Sigmoid colon (tissue), 7 donors: ENCODE data around the gene GSTA4. TPM values are rescaled to one million over a fixed set of nuclear protein-coding genes. Genes with fewer than 3 reads are reported as not detected.
A peak's percentile ranks its signal among the peaks of the same experiment; 100 is the strongest.

ENCODE experiments used
- DNase-seq: peaks from one replicate; pipeline ENCODE4 v3.0.0-alpha.2; 2019
- H3K27ac ChIP-seq, 4 donors: fragments of 200-600 bp; sonication (generic); one replicate each; pipeline ENCODE4 v1.5.1; 2016 to 2019; ENCODE audit warnings: mild to moderate bottlenecking in 1 of 4
- H3K27me3 ChIP-seq, 3 donors: fragments of 200-600 bp; sonication (generic); one replicate each; pipeline ENCODE4 v1.5.1; 2019; ENCODE audit warnings: mild to moderate bottlenecking in 1 of 3
- H3K36me3 ChIP-seq, 4 donors: fragments of 200-600 bp; sonication (generic); one replicate each; pipeline ENCODE4 v1.5.1; 2016 to 2019
- H3K4me1 ChIP-seq, 4 donors: fragments of 200-600 bp; sonication (generic); one replicate each; pipeline ENCODE4 v1.5.1; 2017 to 2019
- H3K4me3 ChIP-seq, 4 donors: fragments of 200-600 bp; sonication (generic); one replicate each; pipeline ENCODE4 v1.5.1; 2017 to 2019; ENCODE audit warnings: mild to moderate bottlenecking in 2 of 4, moderate library complexity in 1 of 4
- H3K9me3 ChIP-seq, 4 donors: fragments of 200-600 bp in 3 of 4; sonication (generic) in 3 of 4; one replicate each; pipeline versions ENCODE4 v1.5.1 to v1.6.1; 2013 to 2019
- CTCF ChIP-seq, 4 experiments: fragments of 450-650 bp in 3 of 4; fragments of 200-600 bp in 1 of 4; IDR thresholded peaks; one replicate each; pipeline ENCODE4 v1.5.1; 2016 to 2019; ENCODE audit warnings: antibody characterized with exemption in 4 of 4, mild to moderate bottlenecking in 3 of 4, moderate library complexity in 2 of 4
- EP300 ChIP-seq, 4 donors: sonication (generic); formaldehyde crosslinking; IDR thresholded peaks; one replicate each; pipeline ENCODE4 v1.6.1; 2017; ENCODE audit warnings: antibody characterized with exemption in 4 of 4
- POLR2A ChIP-seq, 2 donors: fragments of 450-650 bp; IDR thresholded peaks; one replicate each; pipeline ENCODE4 v1.6.1; 2016; ENCODE audit warnings: antibody characterized with exemption in 2 of 2, mild to moderate bottlenecking in 2 of 2, moderate library complexity in 2 of 2
- POLR2AphosphoS5 ChIP-seq, 4 donors: sonication (generic); formaldehyde crosslinking; IDR thresholded peaks; one replicate each; pipeline ENCODE4 v1.6.1; 2017; ENCODE audit warnings: antibody characterized with exemption in 4 of 4
- WGBS, 2 donors: extraction: QIAGEN DNeasy Blood & Tissue Kit; methylation state at CpG; one replicate each; pipeline ENCODE4 v1.1.7; 2013; 5-methylcytosine and 5-hydroxymethylcytosine counted together
- intact Hi-C: fragments of 100-400 bp; cut with DNase I; formaldehyde crosslinking; loops from one replicate; pipeline ENCODE4 v1.15.1; 2023
- polyA plus RNA-seq, 3 donors: library from polyadenylated mRNA; stranded (reverse); fragments of 200-250 nt; gene quantifications; one replicate each; pipeline ENCODE4 v1.2.3, GENCODE V29; 2013
- total RNA-seq, 4 donors: library from RNA; depleted of rRNA; stranded (reverse); fragments of >200 nt; gene quantifications; one replicate each; pipeline ENCODE4 v1.1.0, GENCODE V29; 2016
- donor health status: healthy with polysubstance abuse.
- donor health status: Bipolar disorder and iron deficiency.
- donor health status: healthy.

Gene GSTA4
- total and polyA plus RNA-seq, 7 donors = 15.6 to 37.0 (median 21.0) TPM

GRCh38 chr6:53035549-53036213 is 40.6 kb upstream of the GSTA4 start:
- intact Hi-C loops = no loop called here
- H3K36me3 ChIP-seq = peaks cover 8 to 72% (median 10%) of the 10 kb centered on the region in 4 donors

GRCh38 chr6:53033764-53034163 is 38.7 kb upstream of the GSTA4 start:
- intact Hi-C loops = no loop called here
- WGBS, 2 donors = 75 to 82% methylated on average over 4 of the region's 4 CpGs
- no peak for DNase-seq
- H3K27me3 ChIP-seq = no peaks in the 10 kb centered on the region
- H3K4me1 ChIP-seq = peaks cover 0 to 32% (median 24%) of the 10 kb centered on the region in 4 donors
- TF ChIP-seq POLR2A (IDR thresholded peaks at IDR 0.05) (no peak), EP300 (IDR thresholded peaks at IDR 0.05) (no peak), POLR2AphosphoS5 (IDR thresholded peaks at IDR 0.05) (no peak), CTCF (IDR thresholded peaks at IDR 0.05) (no peak)
- H3K9me3 ChIP-seq = no peaks in the 10 kb centered on the region
- H3K4me3 ChIP-seq = no peak overlapping the region
- peak overlapping the region; percentile 50 to 67 (median 65) for H3K27ac ChIP-seq
- H3K36me3 ChIP-seq = peaks cover 0 to 70% (median 7%) of the 10 kb centered on the region in 4 donors

More at GRCh38 chr6:53035549-53036213, 40.6 kb upstream of the GSTA4 start:
- WGBS, 2 donors = 86% methylated on average over 8 of the region's 8 CpGs
- Histone ChIP-seq H3K27ac (peak overlapping the region in 3 of 4 donors; percentile 11 to 45 (median 41)), H3K4me3 (no peak overlapping the region), H3K9me3 (no peaks in the 10 kb centered on the region), H3K4me1 (peaks cover 0 to 32% (median 24%) of the 10 kb centered on the region in 4 donors), H3K27me3 (no peaks in the 10 kb centered on the region)
- no peak for DNase-seq
- no peak for TF ChIP-seq CTCF (IDR thresholded peaks at IDR 0.05)
- TF ChIP-seq POLR2A (IDR thresholded peaks at IDR 0.05) = no peak
- TF ChIP-seq POLR2AphosphoS5 (IDR thresholded peaks at IDR 0.05) = no peak
- no peak for TF ChIP-seq EP300 (IDR thresholded peaks at IDR 0.05)

GRCh38 chr6:53032849-53033248 is 37.8 kb upstream of the GSTA4 start:
- H3K27me3 ChIP-seq = no peaks in the 10 kb centered on the region
- TF ChIP-seq CTCF (IDR thresholded peaks at IDR 0.05) (no peak), POLR2AphosphoS5 (IDR thresholded peaks at IDR 0.05) (no peak), POLR2A (IDR thresholded peaks at IDR 0.05) (no peak), EP300 (IDR thresholded peaks at IDR 0.05) (no peak)
- WGBS, 2 donors = 75 to 84% methylated on average over 4 of the region's 4 CpGs
- peaks cover 0 to 70% (median 7%) of the 10 kb centered on the region in 4 donors for H3K36me3 ChIP-seq
- peaks cover 0 to 27% (median 24%) of the 10 kb centered on the region in 4 donors for H3K4me1 ChIP-seq
- intact Hi-C loops = no loop called here
- no peaks in the 10 kb centered on the region for H3K9me3 ChIP-seq
- DNase-seq = no peak
- no peak overlapping the region for H3K4me3 ChIP-seq
- H3K27ac ChIP-seq = peak overlapping the region; percentile 50 to 67 (median 65)

- no peak for DNase-seq
- WGBS, 2 donors = 94 to 96% methylated on average over 4 of the region's 4 CpGs
- no peak overlapping the region for H3K27ac ChIP-seq
- no peaks in the 10 kb centered on the region for H3K27me3 ChIP-seq
- peaks cover 0 to 27% (median 24%) of the 10 kb centered on the region in 4 donors for H3K4me1 ChIP-seq
- intact Hi-C loops = no loop called here
- TF ChIP-seq CTCF (IDR thresholded peaks at IDR 0.05) = no peak
- H3K4me3 ChIP-seq = no peak overlapping the region
- peaks cover 3 to 72% (median 8%) of the 10 kb centered on the region in 4 donors for H3K36me3 ChIP-seq
- no peaks in the 10 kb centered on the region for H3K9me3 ChIP-seq
Observed at GRCh38 chr6:53031281-53031680, 36.2 kb upstream of the GSTA4 start.
